Panc1 (cell line): ENCODE measurements around the gene DHX15. TPM values are rescaled to one million over a fixed set of nuclear protein-coding genes. Genes with fewer than 3 reads are reported as not detected.

Experiments
- ATAC-seq: fragments of 200-7000 bp; cut with Tn5 transposase; 2 replicates; pipeline ENCODE4 v1.9.1; 2020; ENCODE audit warnings: mild to moderate bottlenecking, moderate library complexity
- BruUV-seq: library from RNA; stranded (reverse); fragments of 400-500 nt; replicated peaks from 2 replicates; lab custom pipeline; 2021; lab: Mats Ljungman, UMichigan
- CTCF ChIA-PET: fragments of 300-600 bp; sonication (Branson Sonifier 250); formaldehyde crosslinking; loops from one replicate; lab custom pipeline; 2022; ENCODE audit warnings: antibody characterized with exemption; lab: Charles Lee
- POLR2A ChIA-PET: fragments of 300-600 bp; sonication (Branson Sonifier 250); formaldehyde crosslinking; loops from one replicate; lab custom pipeline; 2022; ENCODE audit warnings: antibody characterized with exemption; lab: Charles Lee
- DNase-seq: peaks from one replicate; pipeline ENCODE4 v3.0.0-alpha.2; 2010; ENCODE audit warnings: low read depth, low spot score
- H3K27ac ChIP-seq: 2 replicates; pipeline ENCODE4 v1.5.1; 2011; ENCODE audit warnings: mild to moderate bottlenecking, low read length, inconsistent platforms
- H3K27me3 ChIP-seq: fragments of 200-500 bp; sonication (Bioruptor generic); 2 replicates; pipeline ENCODE4 v1.6.0; 2014; ENCODE audit warnings: low read length, inconsistent platforms; ENCODE audit not compliant: control insufficient read depth, insufficient read depth
- H3K36me3 ChIP-seq: fragments of 200-500 bp; sonication (Bioruptor generic); 2 replicates; pipeline ENCODE4 v1.5.1; 2014; ENCODE audit warnings: inconsistent platforms, mild to moderate bottlenecking, low read length, moderate library complexity; ENCODE audit not compliant: control insufficient read depth, insufficient read depth
- H3K4me1 ChIP-seq: 2 replicates; pipeline ENCODE4 v1.5.1; 2011; ENCODE audit warnings: inconsistent platforms, mild to moderate bottlenecking, low read length, moderate library complexity; ENCODE audit not compliant: control insufficient read depth, insufficient read depth
- H3K4me3 ChIP-seq, 2 experiments: 2 replicates each; pipeline ENCODE4 v1.5.1; 2011 to 2012; ENCODE audit warnings: low read depth in 2 of 2, low read length in 2 of 2, mild to moderate bottlenecking in 2 of 2, inconsistent platforms in 1 of 2, moderate library complexity in 1 of 2
- H3K9me3 ChIP-seq: fragments of 200-500 bp; sonication (Bioruptor generic); 2 replicates; pipeline ENCODE4 v1.5.1; 2014; ENCODE audit warnings: low read depth, mild to moderate bottlenecking, inconsistent platforms, low read length, moderate library complexity; ENCODE audit not compliant: control insufficient read depth, insufficient read depth
- POLR2AphosphoS5 ChIP-seq: IDR thresholded peaks from 2 replicates; pipeline ENCODE4 v1.6.1; 2012; ENCODE audit warnings: mild to moderate bottlenecking, low read depth, low read length, moderate library complexity
- SIN3A ChIP-seq: IDR thresholded peaks from 2 replicates; pipeline ENCODE4 v1.6.1; 2012; ENCODE audit warnings: low read depth, mild to moderate bottlenecking, low read length, moderate library complexity, borderline replicate concordance; ENCODE audit not compliant: insufficient read depth
- TCF7L2 ChIP-seq: IDR thresholded peaks from 2 replicates; pipeline ENCODE4 v1.6.1; 2011; ENCODE audit warnings: mild to moderate bottlenecking, low read depth, low read length, inconsistent platforms
- in situ Hi-C: cut with HindIII; loops from 2 replicates; pipeline ENCODE4 v1.10.0; 2016; ENCODE audit warnings: low sequenced_read_pairs, low pct_unique_long_range_greater_than_20kb
- intact Hi-C: fragments of 100-400 bp; cut with micrococcal nuclease; formaldehyde crosslinking; loops from one replicate; pipeline ENCODE4 v1.10.0; 2022; ENCODE audit not compliant: unreplicated experiment
- total RNA-seq: library from RNA; stranded (reverse); gene quantifications from one replicate; pipeline ENCODE4 v1.2.1, GENCODE V29; 2021; ENCODE audit not compliant: unreplicated experiment
- TF ChIP-seq, protein P1 (sequence below): fragments of 450-650 bp; IDR thresholded peaks from 2 replicates; pipeline ENCODE4 v1.5.1; 2017; ENCODE audit warnings: mild to moderate bottlenecking
- TF ChIP-seq, protein P2 (sequence below), 2 experiments: IDR thresholded peaks; 2 replicates each; pipeline ENCODE4 v1.6.1; 2011 to 2012; ENCODE audit warnings: low read depth in 2 of 2, control low read depth in 1 of 2, low read length in 1 of 2, mild to moderate bottlenecking in 1 of 2, moderate library complexity in 1 of 2; ENCODE audit not compliant: insufficient read depth in 1 of 2

The DHX15 gene
- total RNA-seq, 1 experiment from 2014 or later: 118 TPM

DNA sequence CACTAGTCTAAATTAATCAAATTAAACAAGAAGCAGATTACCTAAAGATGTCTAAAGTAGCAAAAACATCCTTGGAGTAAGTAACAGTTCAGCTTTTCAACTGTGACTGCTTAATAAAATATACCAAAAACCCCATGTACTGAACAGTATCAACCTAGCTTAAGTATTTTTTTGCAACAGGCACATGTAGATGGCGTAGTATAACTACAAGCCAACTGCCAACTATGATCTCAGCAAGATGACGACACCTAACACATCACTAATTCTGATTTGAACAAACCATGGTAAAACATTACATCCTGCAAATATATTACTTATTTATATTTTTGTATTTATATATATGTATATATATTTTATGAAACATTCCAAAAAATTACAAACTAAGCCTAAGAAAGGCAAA, 24.5 kb downstream of the DHX15 start:
- no TSS peak for BruUV-seq
- DNase-seq (no peak), ATAC-seq (no peak)
- Histone ChIP-seq H3K9me3 (no peaks in the 10 kb centered on the region), H3K27me3 (no peaks in the 10 kb centered on the region), H3K27ac (no peak overlapping the region), H3K4me3 (no peak overlapping the region), H3K4me1 (peaks cover 24% of the 10 kb centered on the region), H3K36me3 (peaks cover 6% of the 10 kb centered on the region; the same call in 1 of the 2 replicates)
- in situ Hi-C loops (no loop called here), intact Hi-C loops (no loop called here)
- TF ChIP-seq, protein P1, sequence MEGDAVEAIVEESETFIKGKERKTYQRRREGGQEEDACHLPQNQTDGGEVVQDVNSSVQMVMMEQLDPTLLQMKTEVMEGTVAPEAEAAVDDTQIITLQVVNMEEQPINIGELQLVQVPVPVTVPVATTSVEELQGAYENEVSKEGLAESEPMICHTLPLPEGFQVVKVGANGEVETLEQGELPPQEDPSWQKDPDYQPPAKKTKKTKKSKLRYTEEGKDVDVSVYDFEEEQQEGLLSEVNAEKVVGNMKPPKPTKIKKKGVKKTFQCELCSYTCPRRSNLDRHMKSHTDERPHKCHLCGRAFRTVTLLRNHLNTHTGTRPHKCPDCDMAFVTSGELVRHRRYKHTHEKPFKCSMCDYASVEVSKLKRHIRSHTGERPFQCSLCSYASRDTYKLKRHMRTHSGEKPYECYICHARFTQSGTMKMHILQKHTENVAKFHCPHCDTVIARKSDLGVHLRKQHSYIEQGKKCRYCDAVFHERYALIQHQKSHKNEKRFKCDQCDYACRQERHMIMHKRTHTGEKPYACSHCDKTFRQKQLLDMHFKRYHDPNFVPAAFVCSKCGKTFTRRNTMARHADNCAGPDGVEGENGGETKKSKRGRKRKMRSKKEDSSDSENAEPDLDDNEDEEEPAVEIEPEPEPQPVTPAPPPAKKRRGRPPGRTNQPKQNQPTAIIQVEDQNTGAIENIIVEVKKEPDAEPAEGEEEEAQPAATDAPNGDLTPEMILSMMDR: no peak
- TF ChIP-seq, protein P2, sequence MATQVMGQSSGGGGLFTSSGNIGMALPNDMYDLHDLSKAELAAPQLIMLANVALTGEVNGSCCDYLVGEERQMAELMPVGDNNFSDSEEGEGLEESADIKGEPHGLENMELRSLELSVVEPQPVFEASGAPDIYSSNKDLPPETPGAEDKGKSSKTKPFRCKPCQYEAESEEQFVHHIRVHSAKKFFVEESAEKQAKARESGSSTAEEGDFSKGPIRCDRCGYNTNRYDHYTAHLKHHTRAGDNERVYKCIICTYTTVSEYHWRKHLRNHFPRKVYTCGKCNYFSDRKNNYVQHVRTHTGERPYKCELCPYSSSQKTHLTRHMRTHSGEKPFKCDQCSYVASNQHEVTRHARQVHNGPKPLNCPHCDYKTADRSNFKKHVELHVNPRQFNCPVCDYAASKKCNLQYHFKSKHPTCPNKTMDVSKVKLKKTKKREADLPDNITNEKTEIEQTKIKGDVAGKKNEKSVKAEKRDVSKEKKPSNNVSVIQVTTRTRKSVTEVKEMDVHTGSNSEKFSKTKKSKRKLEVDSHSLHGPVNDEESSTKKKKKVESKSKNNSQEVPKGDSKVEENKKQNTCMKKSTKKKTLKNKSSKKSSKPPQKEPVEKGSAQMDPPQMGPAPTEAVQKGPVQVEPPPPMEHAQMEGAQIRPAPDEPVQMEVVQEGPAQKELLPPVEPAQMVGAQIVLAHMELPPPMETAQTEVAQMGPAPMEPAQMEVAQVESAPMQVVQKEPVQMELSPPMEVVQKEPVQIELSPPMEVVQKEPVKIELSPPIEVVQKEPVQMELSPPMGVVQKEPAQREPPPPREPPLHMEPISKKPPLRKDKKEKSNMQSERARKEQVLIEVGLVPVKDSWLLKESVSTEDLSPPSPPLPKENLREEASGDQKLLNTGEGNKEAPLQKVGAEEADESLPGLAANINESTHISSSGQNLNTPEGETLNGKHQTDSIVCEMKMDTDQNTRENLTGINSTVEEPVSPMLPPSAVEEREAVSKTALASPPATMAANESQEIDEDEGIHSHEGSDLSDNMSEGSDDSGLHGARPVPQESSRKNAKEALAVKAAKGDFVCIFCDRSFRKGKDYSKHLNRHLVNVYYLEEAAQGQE (IDR thresholded peaks at IDR 0.05; ENCODE audit: insufficient read depth in 1 of 2, low read depth in 2 of 2, low read length in 1 of 2): no peak
- no peak for TF ChIP-seq TCF7L2
- no peak for TF ChIP-seq POLR2AphosphoS5
- no peak for TF ChIP-seq SIN3A
- ChIA-PET POLR2A (no interaction called here), CTCF (no interaction called here)

DNA sequence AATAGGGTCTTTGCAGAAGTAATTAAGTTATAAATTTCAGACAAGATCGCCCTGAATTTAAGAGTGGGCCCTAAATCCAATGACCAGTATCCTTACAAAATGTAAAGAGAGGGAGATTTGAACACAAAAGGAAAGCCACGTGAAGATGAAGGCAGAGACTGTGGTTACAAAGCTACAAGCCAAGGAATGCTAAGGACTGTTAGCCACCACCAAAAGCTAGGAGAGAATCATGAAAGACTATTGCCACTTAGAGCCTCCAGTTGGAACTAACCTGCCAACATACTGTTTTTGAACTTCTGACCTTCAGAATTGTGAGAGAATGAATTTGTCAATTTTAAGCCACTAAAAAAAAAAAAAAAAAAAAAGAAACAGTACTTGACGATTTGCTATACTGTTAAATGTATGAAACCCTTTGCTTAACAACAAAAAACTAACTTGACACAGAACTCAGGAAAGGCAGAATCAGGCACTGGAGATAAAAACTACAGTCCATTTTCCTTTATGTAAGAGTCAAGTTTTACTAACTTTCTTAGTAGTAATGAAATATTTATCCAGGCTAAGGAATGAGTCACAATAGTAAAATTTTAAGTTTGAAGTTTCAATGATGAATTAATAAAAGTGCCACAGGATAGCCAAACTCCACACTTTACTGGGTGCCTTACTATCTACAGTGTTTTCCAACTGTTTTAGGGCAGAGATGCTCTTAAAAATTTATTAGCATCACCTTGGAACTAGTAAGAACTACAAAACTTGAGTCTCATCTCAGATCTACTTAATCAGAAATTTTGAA, 25.1 kb downstream of the DHX15 start:
- H3K9me3 ChIP-seq: no peaks in the 10 kb centered on the region
- POLR2A ChIA-PET: no interaction called here
- DNase-seq (no peak), ATAC-seq (no peak)
- intact Hi-C loops (no loop called here), in situ Hi-C loops (no loop called here)
- H3K27me3 ChIP-seq: no peaks in the 10 kb centered on the region
- H3K4me1 ChIP-seq: peaks cover 23% of the 10 kb centered on the region
- CTCF ChIA-PET: no interaction called here
- peaks cover 12% of the 10 kb centered on the region; the same call in 1 of the 2 replicates for H3K36me3 ChIP-seq
- no peak overlapping the region for H3K4me3 ChIP-seq
- H3K27ac ChIP-seq: no peak overlapping the region; the same call in 1 of the 2 replicates
- TF ChIP-seq SIN3A (no peak), POLR2AphosphoS5 (no peak)
- BruUV-seq: no TSS peak
